K562 (cell line): ENCODE results near the gene ZNRD2.

Experiments used
- CHAMP1 ChIP-seq: fragments of 450-650 bp; IDR thresholded peaks from 2 replicates; pipeline ENCODE4 v1.6.1; 2016; ENCODE audit warnings: mild to moderate bottlenecking
- CTCF ChIP-seq, 3 experiments: IDR thresholded peaks in 2 of 3; conservative IDR thresholded peaks in 1 of 3; 2 replicates each; pipeline ENCODE4 v1.5.1; 2011 to 2012; ENCODE audit warnings: low read length in 3 of 3, mild to moderate bottlenecking in 3 of 3, control low read depth in 2 of 3, improper control_type of control experiment in 1 of 3, inconsistent platforms in 1 of 3, low read depth in 1 of 3, mixed read lengths in 1 of 3, moderate library complexity in 1 of 3; ENCODE audit not compliant: insufficient read depth in 2 of 3
- E2F6 ChIP-seq, 2 experiments: IDR thresholded peaks; 2 replicates each; pipeline ENCODE4 v1.6.1; 2011; ENCODE audit warnings: borderline replicate concordance in 1 of 2, control low read depth in 1 of 2, low read depth in 1 of 2, low read length in 1 of 2, mild to moderate bottlenecking in 1 of 2, mixed read lengths in 1 of 2, moderate library complexity in 1 of 2; ENCODE audit not compliant: insufficient read depth in 1 of 2, insufficient read length in 1 of 2, poor library complexity in 1 of 2, severe bottlenecking in 1 of 2; ENCODE audit errors: extremely low read depth in 1 of 2
- EHMT2 ChIP-seq: fragments of 450-650 bp; IDR thresholded peaks from 2 replicates; pipeline ENCODE4 v1.6.1; 2018; ENCODE audit warnings: antibody characterized with exemption
- KAT8 ChIP-seq: fragments of 450-650 bp; IDR thresholded peaks from 2 replicates; pipeline ENCODE4 v1.6.1; 2016; ENCODE audit warnings: low read depth, mild to moderate bottlenecking
- MEF2D ChIP-seq: conservative IDR thresholded peaks from 2 replicates; pipeline ENCODE4 v1.6.1; 2016; ENCODE audit warnings: low read depth, missing genetic modification characterization, missing compliant biosample characterization
- POLR2A ChIP-seq: fragments of 450-650 bp; conservative IDR thresholded peaks from 2 replicates; pipeline ENCODE4 v1.6.1; 2016
- TARDBP ChIP-seq: fragments of 450-650 bp; IDR thresholded peaks from 2 replicates; pipeline ENCODE4 v1.6.1; 2016
- USF2 ChIP-seq: sonication (generic); formaldehyde crosslinking; IDR thresholded peaks from 2 replicates; pipeline ENCODE4 v1.5.0; 2020; ENCODE audit warnings: missing genetic modification reagents
- ZBTB1 ChIP-seq: sonication (generic); formaldehyde crosslinking; IDR thresholded peaks from 2 replicates; pipeline ENCODE4 v1.8.1; 2023; ENCODE audit warnings: missing genetic modification reagents, low read depth, mild to moderate bottlenecking, borderline replicate concordance
- ZNF165 ChIP-seq: fragments of 250-450 bp; sonication (Bioruptor Pico); IDR thresholded peaks from 2 replicates; pipeline ENCODE4 v1.4.0; 2020; ENCODE audit warnings: borderline replicate concordance
- ZNF282 ChIP-seq: sonication (generic); formaldehyde crosslinking; IDR thresholded peaks from 2 replicates; pipeline ENCODE4 v1.8.1; 2023; ENCODE audit warnings: missing genetic modification reagents

- no peak for TF ChIP-seq ZNF165 (CRISPR knock-in tag)
- TF ChIP-seq CTCF (IDR thresholded peaks at IDR 0.05 in 2 of 3, conservative IDR thresholded peaks at IDR 0.05 in 1 of 3; ENCODE audit: insufficient read depth in 2 of 3, low read depth in 1 of 3, low read length in 3 of 3): no peak
- no peak for TF ChIP-seq ZNF282
- no peak for TF ChIP-seq EHMT2
- TF ChIP-seq E2F6 (IDR thresholded peaks at IDR 0.05; ENCODE audit: borderline replicate concordance in 1 of 2, extremely low read depth in 1 of 2, insufficient read depth in 1 of 2, insufficient read length in 1 of 2, low read depth in 1 of 2, low read length in 1 of 2, poor library complexity in 1 of 2, severe bottlenecking in 1 of 2): no peak
- no peak for TF ChIP-seq ZBTB1 (CRISPR knock-in tag)
- TF ChIP-seq MEF2D (tag): no peak
- TF ChIP-seq KAT8: no peak
- TF ChIP-seq TARDBP: no peak
- TF ChIP-seq USF2 (CRISPR knock-in tag): no peak
- no peak for TF ChIP-seq POLR2A
- no peak for TF ChIP-seq CHAMP1
Measured at GRCh38 chr11:65542738-65543390, 27.4 kb upstream of the ZNRD2 start.
